NK-92 (cell line): ENCODE data around the gene MICAL2.

ENCODE experiments used
- DNase-seq: peaks from one replicate; lab custom pipeline; 2025; ENCODE audit not compliant: unreplicated experiment; lab: John Stamatoyannopoulos, UW

The MICAL2 gene

GRCh38 chr11:12284316-12285050, 174.1 kb downstream of the MICAL2 start:
- no peak for DNase-seq

- DNase-seq = no peak
These were observed 174.7 kb downstream of the MICAL2 start for GRCh38 chr11:12285106-12285505.

- no peak for DNase-seq
These were observed 175.4 kb downstream of the MICAL2 start for GRCh38 chr11:12285811-12286222.

- DNase-seq = no peak
These were observed 176.2 kb downstream of the MICAL2 start for GRCh38 chr11:12286606-12287005.

GRCh38 chr11:12287009-12287373, 176.6 kb downstream of the MICAL2 start:
- no peak for DNase-seq

GRCh38 chr11:12287374-12288211, 177.2 kb downstream of the MICAL2 start:
- no peak for DNase-seq

- DNase-seq = no peak
These were observed 178.0 kb downstream of the MICAL2 start for GRCh38 chr11:12288212-12288930.

GRCh38 chr11:12288931-12289666, 178.7 kb downstream of the MICAL2 start:
- no peak for DNase-seq

GRCh38 chr11:12289667-12290476, 179.5 kb downstream of the MICAL2 start:
- DNase-seq = no peak

- no peak for DNase-seq
These were observed 180.1 kb downstream of the MICAL2 start for GRCh38 chr11:12290477-12290922.

GRCh38 chr11:12291313-12291712, 180.9 kb downstream of the MICAL2 start:
- DNase-seq = no peak

GRCh38 chr11:12291766-12292165, 181.4 kb downstream of the MICAL2 start:
- DNase-seq = no peak

- no peak for DNase-seq
These were observed 182.4 kb downstream of the MICAL2 start for GRCh38 chr11:12292766-12293165.

GRCh38 chr11:12293486-12293885, 183.1 kb downstream of the MICAL2 start:
- DNase-seq = no peak

GRCh38 chr11:12294613-12295012, 184.2 kb downstream of the MICAL2 start:
- DNase-seq = no peak

- DNase-seq = no peak
These were observed 185.6 kb downstream of the MICAL2 start for GRCh38 chr11:12295943-12296342.

- no peak for DNase-seq
These were observed 188.2 kb downstream of the MICAL2 start for GRCh38 chr11:12298610-12299009.

- DNase-seq = no peak
These were observed 191.0 kb downstream of the MICAL2 start for GRCh38 chr11:12301379-12301778.

- DNase-seq = no peak
These were observed 193.2 kb downstream of the MICAL2 start for GRCh38 chr11:12303421-12304149.
